GM12872 (cell line): ENCODE measurements around the gene HES6.

Source experiments
- TF ChIP-seq, protein P1 (sequence below): IDR thresholded peaks from 3 replicates; pipeline ENCODE4 v1.5.1; 2011; ENCODE audit warnings: low read depth, mild to moderate bottlenecking, low read length, moderate library complexity; ENCODE audit not compliant: insufficient read depth

The HES6 gene

DNA sequence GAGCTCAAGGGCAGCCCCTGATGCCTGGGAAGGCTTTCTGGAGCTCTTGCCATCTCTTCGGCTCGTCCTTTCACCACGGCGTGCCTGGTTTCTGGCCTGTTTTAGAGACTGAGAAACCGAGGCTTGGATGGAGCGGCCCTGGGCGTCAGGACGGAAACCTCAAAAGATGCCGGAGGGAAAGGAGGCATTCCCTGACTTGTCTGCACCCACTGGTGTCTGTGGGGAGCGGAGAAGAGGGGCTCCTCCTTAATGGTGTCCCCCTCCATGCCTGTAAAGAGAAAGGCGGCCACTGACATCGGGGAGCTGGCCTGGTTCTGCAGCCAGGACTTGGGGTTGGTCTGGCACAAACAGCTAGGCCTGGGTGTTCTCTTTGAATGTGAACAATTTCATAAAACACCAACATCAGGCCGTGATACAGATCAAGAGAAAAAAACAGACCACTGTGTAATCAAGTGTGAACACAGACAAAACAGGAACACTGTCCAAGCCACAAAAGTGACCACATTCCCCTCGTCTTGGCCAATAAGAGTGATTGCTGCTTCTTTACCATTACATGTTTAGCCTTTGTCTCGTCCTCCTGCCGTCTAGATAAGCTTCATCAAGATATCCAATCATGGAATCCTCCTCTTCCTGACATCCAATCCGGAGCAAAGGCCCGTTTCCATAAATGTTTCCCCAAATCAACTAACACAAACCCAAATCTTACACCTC lies 35.7 kb downstream of the HES6 start:
- TF ChIP-seq, protein P1, sequence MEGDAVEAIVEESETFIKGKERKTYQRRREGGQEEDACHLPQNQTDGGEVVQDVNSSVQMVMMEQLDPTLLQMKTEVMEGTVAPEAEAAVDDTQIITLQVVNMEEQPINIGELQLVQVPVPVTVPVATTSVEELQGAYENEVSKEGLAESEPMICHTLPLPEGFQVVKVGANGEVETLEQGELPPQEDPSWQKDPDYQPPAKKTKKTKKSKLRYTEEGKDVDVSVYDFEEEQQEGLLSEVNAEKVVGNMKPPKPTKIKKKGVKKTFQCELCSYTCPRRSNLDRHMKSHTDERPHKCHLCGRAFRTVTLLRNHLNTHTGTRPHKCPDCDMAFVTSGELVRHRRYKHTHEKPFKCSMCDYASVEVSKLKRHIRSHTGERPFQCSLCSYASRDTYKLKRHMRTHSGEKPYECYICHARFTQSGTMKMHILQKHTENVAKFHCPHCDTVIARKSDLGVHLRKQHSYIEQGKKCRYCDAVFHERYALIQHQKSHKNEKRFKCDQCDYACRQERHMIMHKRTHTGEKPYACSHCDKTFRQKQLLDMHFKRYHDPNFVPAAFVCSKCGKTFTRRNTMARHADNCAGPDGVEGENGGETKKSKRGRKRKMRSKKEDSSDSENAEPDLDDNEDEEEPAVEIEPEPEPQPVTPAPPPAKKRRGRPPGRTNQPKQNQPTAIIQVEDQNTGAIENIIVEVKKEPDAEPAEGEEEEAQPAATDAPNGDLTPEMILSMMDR = no peak

DNA sequence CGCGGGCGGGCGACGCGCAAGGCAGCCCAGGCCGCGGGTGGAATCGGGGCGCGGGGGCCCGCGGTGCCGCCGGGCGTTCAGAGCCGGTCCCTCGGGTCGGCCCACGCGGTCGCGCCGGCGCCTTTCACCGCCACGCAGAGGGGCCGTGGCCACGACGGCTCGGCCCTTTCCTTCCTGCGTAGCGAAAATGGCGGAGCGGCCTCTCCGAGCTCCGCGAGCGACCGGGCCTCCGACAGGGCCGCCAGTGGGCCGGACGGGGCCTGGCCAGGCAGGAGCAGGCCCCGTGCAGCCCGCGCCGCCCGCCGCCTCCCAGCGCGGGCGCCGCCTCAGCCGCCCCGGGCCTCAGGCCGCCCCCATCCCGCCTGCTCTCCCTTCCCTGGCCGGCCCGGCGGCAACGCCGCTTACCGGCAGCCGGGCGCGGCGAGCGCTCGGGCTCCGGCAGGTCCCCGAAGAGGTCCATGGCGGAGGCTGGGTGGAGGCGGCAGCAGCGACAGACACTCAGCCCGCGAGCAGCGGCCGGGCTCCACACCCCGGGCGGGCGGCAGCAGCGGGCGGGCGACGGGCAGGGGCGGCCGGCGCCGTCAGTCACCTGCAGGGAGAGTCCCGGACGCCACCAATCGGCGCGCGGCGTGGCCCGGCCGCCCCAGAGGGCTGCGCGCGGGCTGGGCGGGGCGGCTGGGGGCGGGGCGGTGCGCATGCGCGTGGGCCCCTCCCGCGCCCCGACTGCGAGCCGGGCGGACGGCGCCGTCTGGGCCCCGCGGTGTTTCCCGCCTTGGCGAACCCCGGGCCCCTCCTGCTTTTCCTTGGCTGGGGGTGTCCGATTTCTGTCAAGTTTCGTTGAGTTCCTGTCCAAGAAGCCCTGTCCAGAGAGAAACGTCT lies 36.5 kb downstream of the HES6 start, which contains the start of gene ILKAP:
Gene ILKAP (minus strand): TSS at position 602 of the 879 bp plus-strand sequence. CDS start 142 bp downstream, at position 460.
- TF ChIP-seq, protein P1 = no peak

DNA sequence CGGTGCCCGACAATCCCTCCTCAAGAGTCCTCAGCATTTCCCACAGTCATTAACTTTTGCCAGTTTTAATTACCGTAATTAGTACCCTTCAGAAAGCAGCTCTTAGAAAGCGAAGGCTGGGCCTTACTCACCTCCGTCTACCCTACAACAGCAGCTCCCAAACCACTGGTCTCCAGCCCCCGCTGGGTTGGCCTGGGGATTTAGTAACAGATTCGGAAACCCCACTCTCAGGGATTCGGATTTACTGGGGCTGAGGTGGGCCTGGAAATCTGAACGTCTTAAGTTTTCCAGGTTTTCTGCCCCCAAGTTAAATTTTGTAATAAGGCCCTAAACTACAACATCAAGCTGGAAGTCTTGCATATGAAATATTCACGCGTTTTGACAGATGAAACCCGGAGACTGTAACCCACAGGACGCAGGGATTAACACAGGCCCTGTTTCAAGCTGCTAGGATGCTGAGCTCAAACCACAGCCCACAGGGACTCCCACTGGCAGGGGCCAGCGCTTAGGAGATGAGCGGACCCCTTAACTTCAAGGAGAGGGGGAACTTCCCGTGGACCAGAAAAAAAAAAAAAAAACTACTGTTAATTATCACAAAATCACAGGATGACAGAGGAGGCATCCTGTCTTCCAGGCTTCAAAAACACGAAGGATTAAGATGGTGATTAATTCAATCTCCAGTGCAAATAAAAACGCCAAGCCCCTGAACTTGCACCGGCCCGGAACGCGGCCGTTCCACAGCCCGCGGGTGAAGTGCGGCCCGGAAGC lies 37.3 kb downstream of the HES6 start:
- TF ChIP-seq, protein P1 = no peak

DNA sequence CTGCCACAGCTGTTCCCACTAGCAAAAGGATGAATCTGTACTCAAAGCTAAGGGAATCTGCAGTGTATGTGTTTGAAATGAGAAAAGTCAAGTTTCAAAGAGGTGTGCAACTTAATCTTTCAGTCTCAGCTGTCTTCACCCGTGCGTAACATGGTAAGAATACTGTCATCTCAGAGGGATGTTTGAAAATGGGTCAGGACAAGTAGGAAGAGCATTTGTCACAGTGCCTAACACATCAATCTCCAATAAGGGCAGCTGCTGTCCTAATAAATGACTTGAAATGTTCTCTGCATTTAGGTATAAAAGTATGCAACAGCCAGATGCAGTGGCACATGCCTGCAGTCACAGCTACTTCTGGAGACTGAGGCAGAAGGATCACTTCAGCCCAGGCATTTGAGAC lies 49.4 kb downstream of the HES6 start:
- TF ChIP-seq, protein P1 = no peak
